Stimulated activated CD8-positive, alpha-beta memory T cell treated with anti-CD3 and anti-CD28 coated beads, Interleukin-15, amount 100 ng/mL, for 1 hour (primary cell): Measurements from ENCODE around the gene CORO6.

Experiments used
- DNase-seq: peaks from one replicate; pipeline ENCODE4 v3.0.0-alpha.2; 2020; ENCODE audit warnings: low read depth

CORO6 gene

DNA sequence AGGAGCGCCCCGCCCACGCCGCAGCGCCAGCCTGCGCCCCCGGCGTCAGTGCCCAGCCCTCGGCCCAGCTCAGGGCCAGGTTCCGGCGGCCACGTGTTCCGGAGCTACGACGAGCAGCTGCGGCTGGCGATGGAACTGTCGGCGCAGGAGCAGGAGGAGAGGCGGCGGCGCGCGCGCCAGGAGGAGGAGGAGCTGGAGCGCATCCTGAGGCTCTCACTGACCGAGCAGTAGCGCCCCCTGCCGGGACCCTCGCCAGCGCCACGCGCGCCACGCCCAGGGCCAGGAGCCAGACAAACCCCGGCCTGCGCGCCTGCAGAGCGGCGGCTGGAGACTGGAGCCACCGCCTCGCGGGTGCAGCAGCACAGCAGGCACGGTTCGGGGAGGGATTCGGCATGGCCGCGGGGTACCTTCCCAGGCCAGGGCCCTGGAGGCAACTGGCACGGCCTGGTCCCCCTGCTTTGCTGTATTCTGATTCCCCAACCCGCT is 9.3 kb downstream of the CORO6 start:
- peak; percentile 81 for DNase-seq

DNA sequence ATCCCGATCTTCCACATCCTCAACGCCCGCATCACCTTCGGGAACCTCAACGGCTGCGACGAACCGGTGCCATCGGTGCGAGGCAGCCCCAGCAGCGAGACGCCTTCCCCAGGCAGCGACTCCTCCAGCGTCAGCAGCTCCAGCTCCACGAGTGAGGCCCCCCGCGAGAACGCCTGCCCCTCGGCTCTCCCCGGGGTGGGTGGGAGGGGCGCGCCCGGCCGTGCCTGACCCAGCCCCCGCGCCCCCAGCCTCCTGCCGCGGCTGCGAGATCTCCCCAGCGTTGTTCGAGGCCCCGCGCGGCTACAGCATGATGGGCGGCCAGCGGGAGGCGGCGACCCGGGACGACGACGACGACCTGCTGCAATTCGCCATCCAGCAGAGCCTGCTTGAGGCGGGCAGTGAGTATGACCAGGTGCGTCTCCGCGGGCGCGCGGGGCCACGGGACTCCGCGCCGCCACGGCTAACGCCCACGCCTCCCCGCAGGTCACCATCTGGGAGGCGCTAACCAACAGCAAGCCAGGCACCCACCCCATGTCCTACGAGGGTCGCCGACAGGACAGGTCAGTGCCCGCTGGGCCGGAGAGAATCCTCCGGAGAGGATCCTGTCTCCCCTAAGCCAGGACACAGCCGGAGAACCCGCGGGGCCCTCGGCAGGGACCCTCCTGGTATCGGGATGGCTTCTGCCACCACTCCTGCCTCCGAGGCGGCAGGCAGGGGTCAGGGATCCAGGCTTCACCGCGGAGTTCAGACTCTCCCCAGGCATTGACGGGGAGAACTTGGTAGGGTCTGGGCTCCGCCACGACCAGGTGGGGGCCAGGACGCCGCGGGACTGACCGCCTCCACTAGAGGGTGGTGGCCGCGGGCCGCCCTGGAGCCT is 10.1 kb downstream of the CORO6 start:
- no peak for DNase-seq

DNA sequence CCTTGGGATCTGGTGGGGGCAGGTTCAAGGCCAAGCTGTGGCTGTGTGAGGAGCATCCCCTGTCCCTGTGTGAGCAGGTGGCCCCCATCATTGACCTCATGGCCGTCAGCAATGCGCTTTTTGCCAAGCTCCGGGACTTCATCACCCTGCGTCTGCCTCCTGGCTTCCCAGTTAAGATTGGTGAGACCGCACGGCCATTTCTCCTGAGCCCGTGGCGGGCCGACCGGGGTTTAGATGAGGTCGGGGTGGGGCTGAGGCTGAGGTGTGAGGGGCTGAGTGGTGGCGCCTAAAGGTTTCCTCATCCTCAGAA is 10.7 kb downstream of the CORO6 start:
- DNase-seq, result no peak

DNA sequence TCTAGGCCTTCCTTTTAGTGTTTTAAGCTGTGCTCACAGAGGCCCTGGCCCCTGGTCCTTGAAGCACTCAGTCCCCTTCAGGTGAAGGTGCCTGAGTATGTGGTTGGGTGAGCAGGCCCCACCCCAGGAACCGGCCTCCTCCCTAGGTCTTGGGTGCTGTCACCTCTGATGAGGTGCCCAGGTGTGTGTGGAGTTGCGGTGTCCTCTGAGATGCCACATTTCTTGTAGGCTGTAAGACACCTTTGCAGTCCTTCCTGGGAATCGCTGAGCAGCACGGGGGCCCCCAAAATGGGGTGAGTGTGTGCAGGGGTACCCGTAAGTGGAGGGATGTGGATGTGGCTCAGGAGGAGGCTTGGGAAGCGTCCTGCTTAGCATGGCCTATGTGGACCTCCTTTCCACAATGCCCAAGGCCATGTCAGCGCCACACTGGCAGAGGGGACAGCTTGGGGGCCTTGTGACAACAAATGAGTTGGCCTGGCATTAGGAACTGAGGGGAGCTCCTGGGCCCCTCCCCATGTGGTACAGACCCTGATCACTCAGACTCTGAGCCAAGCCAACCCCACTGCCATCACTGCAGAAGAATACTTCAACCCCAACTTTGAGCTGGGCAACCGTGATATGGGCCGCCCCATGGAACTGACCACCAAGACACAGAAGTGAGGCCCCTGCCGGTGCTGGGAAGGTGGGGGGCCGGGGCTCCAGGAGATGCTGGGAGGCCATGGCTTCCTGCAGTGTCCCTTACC is 11.2 kb downstream of the CORO6 start:
- no peak for DNase-seq

DNA sequence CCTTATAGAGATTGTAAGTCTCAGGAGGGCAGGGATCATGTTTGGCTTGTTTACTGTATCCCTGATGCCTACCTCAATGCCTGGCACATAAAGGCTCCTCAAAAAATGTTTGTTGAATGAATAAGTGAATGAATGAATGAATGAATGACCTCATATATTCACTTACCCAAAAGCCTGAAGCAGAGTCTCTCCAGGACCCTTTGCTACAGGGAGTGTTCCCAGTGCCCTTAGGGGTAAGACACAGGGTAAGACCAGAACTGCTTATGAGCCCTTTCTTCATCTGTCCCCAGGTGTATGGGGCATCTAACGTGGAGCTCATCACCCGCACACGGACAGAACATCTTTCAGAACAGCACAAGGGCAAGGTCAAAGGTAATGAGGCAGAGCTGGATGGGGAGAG is 12.3 kb downstream of the CORO6 start:
- no peak for DNase-seq

DNA sequence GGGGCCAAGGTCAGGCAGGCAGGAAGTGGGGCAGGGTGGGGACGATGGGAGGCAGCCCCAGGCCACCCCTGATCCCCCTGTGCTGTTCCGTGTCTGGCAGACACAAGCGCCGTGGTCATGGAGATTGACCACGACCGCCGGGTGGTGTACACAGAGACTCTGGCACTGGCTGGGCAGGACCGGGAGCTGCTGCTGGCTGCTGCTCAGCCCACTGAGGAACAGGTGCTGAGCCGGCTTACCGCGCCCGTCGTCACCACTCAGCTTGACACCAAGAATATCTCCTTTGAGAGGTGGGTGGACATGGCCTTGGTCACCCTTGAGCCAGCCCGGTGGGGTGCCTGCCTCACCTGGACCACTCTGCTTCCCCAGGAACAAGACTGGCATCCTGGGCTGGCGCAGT is 13.7 kb downstream of the CORO6 start:
- DNase-seq, result no peak

DNA sequence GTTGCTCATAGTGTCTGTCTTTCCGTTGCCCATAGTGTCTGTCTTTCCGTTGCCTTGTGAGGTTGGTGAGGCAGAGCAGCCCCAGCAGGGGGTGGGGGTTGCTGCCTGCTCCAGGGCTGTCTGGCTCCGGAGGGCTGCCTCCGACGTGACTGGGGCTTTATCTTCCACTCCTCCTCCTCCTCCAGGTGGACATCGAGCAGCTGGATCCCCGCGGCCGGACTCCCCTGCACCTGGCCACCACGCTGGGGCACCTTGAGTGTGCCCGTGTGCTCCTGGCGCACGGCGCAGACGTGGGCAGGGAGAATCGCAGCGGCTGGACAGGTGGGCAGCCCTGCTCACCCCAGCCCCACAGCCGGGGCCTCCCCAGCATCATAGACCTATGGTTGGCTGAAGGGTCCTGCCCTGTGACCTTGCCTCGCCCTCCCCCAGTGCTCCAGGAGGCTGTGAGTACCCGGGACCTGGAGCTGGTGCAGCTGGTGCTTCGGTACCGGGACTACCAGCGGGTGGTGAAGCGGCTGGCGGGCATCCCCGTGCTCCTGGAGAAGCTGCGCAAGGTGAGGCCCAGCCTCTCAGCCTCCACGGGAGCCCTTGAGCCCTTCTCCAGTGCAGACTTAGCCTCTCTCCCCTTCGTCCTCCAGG is 15.0 kb downstream of the CORO6 start:
- no peak for DNase-seq

DNA sequence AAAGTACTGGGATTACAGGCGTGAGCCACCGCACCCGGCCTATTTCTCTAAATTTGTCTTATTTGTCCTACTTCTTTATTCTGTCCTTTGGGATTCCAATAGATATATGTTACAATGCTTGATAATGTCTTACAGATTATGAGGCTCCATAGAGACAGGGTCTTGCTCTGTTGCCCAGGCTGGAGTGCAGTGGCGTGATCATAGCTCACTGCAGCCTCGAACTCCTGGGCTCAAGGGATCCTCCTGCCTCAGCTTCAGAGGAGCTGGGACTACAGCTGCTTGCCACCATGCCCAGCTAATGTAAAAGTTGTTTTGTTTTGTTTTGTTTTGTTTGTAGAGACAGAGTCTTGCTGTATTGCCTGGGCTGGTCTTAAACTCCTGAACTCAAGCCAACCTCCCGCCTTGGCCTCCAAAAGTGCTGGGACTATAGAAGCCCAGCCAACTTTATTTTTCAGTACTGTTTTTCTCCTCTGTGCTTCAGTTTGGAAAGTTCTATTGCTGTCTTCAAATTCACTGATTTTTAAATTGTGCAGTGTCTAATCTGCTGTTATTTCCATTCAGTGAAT is 19.5 kb downstream of the CORO6 start:
- DNase-seq, result no peak

DNA sequence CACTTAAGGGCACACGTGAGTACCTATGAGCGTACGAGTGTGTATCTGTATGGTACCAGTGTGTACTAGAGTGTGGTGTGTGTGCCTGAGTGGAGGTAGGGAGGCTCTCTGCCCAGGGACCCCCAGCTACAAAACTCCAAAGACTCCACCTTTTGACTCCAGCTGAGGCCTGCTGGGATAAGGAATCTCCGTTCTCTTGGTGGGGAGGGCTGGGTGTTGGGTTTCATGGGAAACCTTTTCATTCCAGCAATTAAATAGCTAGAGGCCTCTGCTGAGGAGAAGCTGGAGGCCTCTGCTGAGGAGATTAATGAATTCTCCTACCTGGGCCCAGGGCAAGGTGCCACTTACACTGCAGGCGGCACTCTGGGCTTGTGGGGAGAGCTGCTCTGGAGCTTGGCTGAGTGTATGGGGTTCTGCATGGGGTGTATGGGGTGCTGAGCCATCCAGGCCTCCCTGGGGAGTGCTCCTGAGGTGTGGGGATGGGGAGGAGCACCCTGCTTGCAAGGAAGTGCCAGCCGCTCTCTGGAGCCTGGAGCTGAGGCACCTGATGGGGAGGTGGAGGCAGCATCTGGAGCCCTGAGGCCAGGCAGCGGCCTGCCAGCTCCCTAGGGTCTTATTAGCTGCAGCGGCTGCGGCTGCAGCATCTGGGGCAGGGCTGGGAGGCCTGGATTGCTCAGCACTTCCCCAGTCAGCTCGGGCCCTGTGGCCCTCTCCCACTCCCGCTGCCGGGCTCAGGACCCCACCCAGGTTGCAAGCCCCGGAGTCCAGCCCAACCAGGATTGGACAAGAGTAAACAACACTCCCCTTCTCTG is 25.1 kb downstream of the CORO6 start:
- no peak for DNase-seq

DNA sequence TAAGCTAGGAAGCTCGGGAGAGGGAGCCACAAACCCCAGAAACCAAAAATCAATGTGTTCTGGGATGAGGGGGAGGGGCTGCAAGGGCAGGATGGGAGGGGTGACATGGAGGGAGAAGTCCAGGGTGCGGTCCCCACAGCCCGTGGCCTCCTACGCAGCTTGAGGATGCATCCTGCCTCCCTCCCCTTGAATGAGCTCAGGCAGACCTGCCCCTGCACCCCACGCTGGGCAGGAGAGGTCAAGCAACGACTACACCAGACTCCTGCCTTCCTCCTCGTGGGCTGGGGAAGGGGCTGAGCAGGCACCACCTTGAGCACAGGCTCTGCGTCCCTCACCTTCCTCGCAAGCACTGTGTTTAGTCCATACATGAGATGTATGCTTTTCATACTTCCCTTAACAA is 25.9 kb downstream of the CORO6 start:
- no peak for DNase-seq

DNA sequence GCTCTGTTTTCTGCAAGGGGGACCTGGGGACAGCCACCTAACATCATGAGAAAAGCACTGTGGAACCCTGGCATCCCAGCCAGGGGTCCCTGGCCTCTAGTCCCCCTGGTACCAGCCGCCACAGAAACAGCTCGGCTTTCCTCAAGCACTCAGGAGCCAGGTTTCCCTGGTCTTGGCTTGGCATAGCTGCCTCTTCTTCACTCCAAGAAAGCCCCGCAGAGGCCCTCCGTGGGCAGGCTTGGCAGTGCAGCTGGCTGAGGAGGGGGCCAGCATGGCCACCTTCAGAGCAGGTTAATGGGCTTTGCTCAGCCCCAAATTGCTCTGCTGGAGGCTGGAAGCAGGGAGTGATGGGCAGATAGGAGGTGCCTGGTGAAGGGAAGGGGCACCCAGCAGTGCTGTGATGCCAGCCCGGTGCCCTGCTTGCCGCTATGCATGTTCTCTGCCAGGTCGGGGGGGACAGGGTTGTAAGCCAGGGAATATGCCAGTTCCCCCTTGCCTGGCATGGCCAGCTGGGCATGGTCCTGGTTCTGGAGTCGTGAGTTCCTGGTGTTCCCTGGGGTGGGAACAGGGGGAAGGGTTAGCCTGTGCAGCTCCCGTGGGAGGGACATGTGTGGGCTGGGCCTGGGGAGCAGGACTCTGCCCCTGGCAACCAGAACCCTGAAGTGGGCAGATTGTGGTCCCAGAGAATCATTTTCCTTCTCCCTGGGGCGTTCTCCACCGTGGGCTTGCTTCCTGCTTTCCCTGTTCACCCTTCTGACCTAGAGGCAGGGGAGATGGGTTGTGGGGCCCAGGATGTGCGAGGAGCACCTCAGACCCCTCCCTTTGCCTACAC is 26.6 kb downstream of the CORO6 start:
- DNase-seq, result no peak

DNA sequence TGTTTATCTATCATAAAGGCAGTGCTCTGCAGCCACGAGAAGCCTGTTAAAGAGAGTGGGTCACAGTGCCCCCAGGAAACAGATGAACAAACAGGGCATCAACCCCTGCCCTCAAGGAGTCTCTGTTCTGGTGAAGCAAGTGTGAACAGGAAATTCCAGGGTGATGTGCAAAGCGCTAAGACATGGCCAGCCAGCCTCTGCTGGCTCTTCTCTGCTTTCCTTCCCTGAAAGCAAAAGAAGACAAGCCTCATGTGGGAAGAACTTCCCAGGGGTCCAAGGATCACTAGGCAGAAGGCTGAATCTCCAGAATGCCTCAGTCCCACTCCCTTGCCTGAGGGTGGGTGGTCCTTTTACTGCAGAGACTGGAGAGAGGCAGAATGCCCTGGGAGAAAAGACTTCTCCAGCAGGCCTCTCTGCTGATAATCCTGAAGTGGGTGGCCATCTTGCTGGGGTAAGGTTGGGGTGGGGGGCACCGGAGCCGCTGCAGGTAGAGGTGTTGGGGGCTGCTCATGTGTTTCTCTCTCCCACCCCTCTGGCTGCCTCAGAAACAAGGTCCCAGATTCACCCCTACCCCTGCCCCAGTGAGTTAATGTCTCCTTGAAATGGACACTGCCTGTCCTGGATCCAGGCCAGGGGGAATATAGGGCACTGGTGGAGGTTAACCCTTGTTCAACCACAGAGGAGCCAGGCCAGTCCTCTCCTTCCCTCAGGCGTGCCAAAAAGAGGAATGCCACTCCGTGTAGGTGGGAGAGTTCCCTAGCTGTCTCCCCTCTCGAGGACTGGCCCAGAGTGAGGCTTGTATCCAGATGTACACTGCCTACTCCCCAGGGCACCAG is 27.4 kb downstream of the CORO6 start:
- DNase-seq, result no peak

DNA sequence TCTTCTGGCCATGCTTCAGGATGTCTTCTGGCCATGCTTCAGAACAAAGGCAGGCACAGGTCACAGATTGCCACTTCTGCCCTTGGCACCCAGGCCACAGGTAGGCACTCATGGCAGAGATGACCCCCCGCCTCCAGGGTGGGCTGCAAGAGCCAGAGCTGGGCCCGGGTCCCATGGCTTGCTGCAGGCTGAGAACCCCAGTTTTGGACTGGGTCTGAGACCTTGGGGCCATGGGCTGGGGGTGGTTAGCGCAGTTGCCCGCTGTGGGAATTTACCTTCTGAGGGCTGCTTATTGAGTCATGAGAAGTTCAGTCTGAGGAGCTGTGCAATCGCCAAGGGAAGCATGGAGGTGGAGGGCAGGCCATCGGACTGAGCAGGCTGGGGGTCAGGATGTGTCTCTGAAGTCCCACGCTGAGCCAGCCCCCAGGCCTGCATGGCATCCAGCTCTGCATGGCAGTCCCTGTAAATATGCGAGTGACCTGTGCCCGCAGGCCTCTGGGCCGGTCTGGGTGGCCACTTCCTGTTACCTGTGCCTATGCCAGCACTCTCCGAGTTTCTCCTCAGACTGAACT is 28.1 kb downstream of the CORO6 start:
- no peak for DNase-seq

DNA sequence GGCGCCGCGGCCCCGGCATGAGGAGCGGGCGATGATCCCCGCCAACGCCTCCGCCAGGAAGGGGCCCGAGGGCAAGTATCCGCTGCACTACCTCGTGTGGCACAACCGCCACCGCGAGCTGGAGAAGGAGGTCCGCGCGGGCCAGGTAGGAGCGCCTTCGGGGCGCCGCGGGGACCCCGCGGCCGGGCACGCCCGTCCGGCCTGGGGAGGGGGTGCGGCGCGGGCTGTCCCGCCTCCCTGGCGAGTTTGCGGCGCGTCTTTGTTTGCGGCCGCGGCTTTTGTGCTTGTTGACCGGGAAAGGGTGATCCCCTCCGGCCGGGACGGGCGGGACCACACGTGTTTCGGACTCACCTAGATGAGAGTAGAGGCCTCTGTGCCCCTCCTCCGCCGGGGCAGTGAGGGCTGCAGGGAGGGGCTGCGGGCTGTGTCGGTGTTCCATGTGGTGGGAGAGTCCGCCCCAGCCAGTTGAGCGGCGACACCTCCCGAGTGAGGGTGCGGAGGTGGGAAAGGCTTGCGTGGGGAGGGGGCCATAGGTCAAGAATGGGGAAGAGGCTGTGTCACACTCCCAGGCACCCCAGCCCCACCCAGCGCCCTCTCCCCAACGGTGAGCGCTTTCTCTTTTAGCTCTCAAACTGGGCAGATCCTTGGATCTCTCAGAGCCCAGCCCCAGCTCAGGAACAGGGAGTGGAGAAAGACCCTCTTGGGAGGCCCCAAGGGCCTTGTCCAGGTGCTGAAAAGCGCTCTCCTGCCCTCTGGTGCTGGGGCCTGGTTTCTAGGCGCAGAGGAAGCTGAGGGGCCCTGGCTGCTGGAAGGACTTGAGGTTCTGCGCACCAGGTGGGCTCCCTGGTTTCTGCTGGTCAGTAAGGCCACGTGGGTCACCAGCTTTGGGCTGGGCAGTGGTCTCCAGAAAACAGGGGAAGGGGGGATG is 28.9 kb downstream of the CORO6 start:
- no peak for DNase-seq

DNA sequence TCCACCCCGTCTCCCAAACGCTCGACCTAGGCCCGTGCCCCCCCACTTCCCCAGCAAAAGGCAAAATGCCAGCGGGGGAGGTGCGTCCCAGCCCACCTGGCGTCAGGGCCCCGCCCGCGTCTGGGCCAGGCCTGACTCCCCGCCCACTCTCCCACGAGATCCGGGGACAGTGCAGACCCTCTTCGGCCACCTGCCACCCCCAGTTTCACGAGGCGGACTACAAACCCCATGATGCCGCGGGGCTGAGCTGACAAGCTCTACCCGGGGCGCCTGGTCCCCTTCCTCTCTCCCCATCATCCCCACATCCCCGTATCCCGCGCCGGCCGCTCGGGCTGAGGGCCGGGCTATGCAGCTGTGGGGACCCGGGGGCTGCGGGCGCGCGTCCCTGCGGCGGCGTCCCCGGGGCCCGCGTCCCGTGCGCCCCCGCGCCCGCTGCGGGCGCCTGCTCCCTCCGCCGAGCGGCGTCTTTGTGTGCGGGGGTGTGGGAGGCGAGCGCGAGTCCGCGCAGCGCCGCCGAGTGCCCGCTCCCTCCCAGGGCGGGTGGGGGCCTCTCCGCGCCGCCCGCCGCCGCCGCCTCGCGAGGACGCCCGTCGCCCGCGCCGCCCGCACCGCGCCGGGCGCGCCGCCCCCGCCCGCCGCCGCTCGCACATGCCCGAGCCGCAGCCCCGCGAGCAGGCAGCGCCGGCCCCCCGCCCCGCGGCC is 29.7 kb downstream of the CORO6 start, which contains the start of gene ANKRD13B:
ANKRD13B (plus strand) TSS at position 283 of the 702 bp plus-strand sequence. CDS start 490 bp downstream, outside the sequence.
- no peak for DNase-seq

DNA sequence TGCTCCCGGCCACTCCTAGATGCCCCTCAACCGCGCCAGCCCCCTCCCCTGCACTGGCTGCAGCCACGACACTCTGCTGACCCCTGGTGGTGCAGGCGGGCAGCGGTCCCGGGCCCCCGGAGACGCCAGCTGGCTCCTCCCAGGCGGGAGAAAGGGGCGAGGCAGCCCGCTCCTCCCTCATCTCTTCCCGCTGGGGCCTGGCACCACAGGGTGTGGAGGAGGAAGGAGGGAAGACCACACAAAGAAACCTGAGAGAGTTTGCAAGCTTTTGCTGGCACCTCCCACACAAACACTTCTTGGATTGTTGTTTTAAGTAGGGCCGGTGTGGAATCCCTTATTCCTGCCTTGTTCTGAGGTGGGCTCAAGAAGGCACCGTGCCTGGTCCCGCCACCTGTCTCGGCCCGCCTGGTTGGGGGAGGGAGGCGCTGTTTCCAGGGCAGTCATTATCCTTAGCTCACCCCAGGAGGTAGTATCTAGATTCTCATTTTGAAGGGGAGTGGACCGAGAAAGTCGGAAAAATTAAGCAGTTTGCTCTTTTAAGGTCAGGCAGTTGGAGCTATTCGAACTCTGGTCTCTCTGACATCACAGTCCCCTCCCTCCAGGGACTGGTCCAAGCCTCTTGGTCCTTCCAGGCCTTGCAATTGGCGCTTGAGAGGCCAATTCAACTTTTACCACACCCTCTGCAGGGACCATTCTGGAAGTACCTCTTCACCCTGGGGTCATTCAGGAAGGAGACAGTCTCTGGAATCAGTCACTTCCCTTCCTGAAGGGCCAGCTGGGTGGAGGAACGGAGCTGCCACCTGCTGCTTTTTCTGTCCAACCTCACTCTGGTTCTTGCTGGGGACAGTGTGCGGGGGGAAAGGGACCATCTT is 30.7 kb downstream of the CORO6 start:
- DNase-seq, result peak; percentile 53
